GM18868 (cell line): ENCODE data around the gene POLR3B.

Source experiments
- ATAC-seq: cut with Tn5 transposase; IDR thresholded peaks from one replicate; pipeline ENCODE4 v1.9.1; 2021; ENCODE audit warnings: mild to moderate bottlenecking, moderate library complexity; ENCODE audit not compliant: unreplicated experiment

POLR3B gene

DNA sequence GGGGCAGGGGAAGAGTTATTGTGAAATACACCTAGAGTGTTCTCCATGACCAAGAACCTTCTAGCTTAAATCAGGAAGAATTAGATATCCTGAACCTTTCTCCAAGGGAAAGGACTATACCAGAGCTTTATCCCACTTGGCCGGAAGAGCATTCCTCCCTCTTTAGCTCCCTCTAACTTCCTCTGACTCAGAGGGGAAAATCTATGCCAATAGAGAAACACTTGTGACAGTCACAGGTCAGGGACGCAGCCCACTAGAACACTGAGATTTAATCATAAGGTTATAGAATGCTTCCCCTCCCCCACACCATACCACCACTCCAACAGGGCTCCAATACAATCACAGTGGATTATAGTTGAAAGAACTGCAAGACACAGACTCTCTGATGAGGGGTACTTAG is 169.8 kb downstream of the POLR3B start:
- ATAC-seq = no peak

DNA sequence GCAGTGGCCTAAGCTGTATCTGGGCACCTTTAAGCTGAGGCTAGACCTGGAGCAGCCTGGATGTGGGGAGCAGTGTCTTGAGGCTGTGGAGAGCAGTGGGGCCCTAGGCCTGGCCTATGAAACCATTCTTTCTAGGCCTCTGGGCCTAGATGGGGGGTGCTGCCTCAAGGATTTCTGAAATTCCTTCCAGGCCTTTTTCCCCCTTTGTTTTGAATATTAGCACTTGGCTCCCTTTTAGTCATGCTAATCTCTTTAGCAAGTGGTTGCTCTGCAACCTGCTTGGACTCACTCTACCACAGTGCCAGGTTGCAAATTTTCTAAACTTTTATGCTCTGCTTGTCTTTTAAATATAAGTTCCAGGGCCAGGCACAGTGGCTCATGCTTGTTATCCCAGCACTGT is 183.7 kb downstream of the POLR3B start:
- no peak for ATAC-seq

DNA sequence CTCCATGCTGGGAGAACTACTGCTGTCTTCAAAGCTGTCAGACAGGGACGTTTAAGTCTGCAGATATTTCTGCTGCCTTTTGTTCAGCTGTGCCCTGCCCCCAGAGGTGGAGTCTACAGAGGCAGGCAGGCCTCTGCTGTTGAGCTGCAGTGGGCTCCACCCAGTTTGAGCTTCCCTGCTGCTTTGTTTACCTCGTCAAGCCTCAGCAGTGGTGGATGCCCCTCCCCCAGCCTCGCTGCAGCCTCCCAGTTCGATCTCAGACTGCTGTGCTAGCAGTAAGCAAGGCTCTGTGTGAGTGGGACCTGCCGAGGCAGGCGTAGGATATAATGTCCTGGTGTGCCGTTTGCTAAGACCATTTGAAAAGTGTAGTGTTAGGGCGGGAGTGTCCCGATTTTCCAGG is 193.9 kb downstream of the POLR3B start:
- no peak for ATAC-seq

- ATAC-seq = no peak
These were observed 194.7 kb downstream of the POLR3B start for GRCh38 chr12:106552228-106552627.
